Activated CD4-positive, alpha-beta T cell treated with anti-CD3 and anti-CD28 coated beads for 4 hours (primary cell): ENCODE data around the gene INAFM2.

Experiments
- DNase-seq, 2 donors: peaks; one replicate each; pipeline ENCODE4 v3.0.0-alpha.2; 2020

Gene INAFM2

GRCh38 chr15:40365624-40366456 is 42.3 kb downstream of the INAFM2 start:
- DNase-seq: no peak

- DNase-seq: no peak
Observed at GRCh38 chr15:40366457-40367370, 43.2 kb downstream of the INAFM2 start.

- no peak for DNase-seq
Observed at GRCh38 chr15:40367371-40367685, 43.8 kb downstream of the INAFM2 start.

GRCh38 chr15:40367686-40368611 is 44.5 kb downstream of the INAFM2 start:
- peak; percentile 80 to 86 for DNase-seq

GRCh38 chr15:40368719-40369473 is 45.4 kb downstream of the INAFM2 start:
- DNase-seq: no peak

GRCh38 chr15:40369474-40369869 is 46.0 kb downstream of the INAFM2 start:
- DNase-seq: no peak

GRCh38 chr15:40369971-40370370 is 46.5 kb downstream of the INAFM2 start:
- DNase-seq: no peak

- no peak for DNase-seq
Observed at GRCh38 chr15:40372981-40373380, 49.5 kb downstream of the INAFM2 start.
